Left ventricle myocardium inferior (tissue), 1 donor: ENCODE results near the gene TMEM221. TPM values are rescaled to one million over a fixed set of nuclear protein-coding genes. Genes with fewer than 3 reads are reported as not detected.

Experiments used
- DNase-seq: peaks from one replicate; pipeline ENCODE4 v3.0.0-alpha.2; 2020
- H3K27ac ChIP-seq: fragments of 200-600 bp; replicated peaks from 2 replicates; pipeline ENCODE4 v1.8.0; 2021
- H3K27me3 ChIP-seq: fragments of 200-600 bp; 2 replicates; pipeline ENCODE4 v1.8.0; 2021; ENCODE audit warnings: low read depth
- H3K36me3 ChIP-seq: fragments of 200-600 bp; 2 replicates; pipeline ENCODE4 v1.8.0; 2021
- H3K4me1 ChIP-seq: fragments of 200-600 bp; 2 replicates; pipeline ENCODE4 v1.8.0; 2021
- H3K4me3 ChIP-seq: fragments of 200-600 bp; 2 replicates; pipeline ENCODE4 v1.8.0; 2021; ENCODE audit warnings: mild to moderate bottlenecking, moderate library complexity
- H3K9me3 ChIP-seq: fragments of 200-600 bp; replicated peaks from 2 replicates; pipeline ENCODE4 v1.8.0; 2021
- intact Hi-C: fragments of 100-400 bp; cut with micrococcal nuclease; formaldehyde crosslinking; loops from one replicate; pipeline ENCODE4 v1.11.0; 2022
- total RNA-seq: library from RNA; stranded (reverse); fragmentation: NEBNext Ultra II Directional; extraction: Animal tissue kit (Norgen Biotek cat#: 25700); gene quantifications from one replicate; pipeline ENCODE4 v1.2.1, GENCODE V29; 2021
- TF ChIP-seq, protein P1 (sequence below): fragments of 200-600 bp; IDR thresholded peaks from 2 replicates; pipeline ENCODE4 v1.8.0; 2021; ENCODE audit warnings: antibody characterized with exemption, mild to moderate bottlenecking, borderline replicate concordance
- donor health status: DM: no; HTN: yes; CAD: no; lungs with severe emphysema.

TMEM221 gene
- total RNA-seq, 1 donor from 2014 or later, result 0.14 TPM

DNA sequence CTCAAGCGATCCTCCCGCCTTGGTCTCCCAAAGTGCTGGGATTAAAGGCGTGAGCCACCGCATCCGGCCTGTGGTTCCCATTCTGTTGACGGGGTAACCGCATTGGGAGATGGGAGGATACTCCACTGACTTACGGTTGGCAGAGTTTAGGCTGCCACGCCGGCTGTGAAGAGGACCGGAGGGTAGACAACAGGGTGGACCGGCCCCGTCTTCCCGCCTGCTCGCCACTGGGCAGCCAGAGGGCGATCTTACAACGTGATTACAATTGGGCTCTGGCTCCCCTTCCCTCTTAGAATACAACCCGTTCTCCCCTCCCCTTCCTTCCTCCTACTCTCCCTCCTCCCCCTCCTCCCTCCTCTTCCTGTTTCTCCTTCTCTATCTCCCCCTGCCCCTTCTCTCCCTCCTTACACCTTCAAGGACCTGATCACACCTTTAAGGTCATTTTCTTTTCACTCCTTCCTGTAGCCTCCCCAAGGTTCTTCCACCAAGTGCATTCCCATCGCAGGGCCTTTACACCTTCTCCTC, 53.5 kb downstream of the TMEM221 start:
- TF ChIP-seq, protein P1, sequence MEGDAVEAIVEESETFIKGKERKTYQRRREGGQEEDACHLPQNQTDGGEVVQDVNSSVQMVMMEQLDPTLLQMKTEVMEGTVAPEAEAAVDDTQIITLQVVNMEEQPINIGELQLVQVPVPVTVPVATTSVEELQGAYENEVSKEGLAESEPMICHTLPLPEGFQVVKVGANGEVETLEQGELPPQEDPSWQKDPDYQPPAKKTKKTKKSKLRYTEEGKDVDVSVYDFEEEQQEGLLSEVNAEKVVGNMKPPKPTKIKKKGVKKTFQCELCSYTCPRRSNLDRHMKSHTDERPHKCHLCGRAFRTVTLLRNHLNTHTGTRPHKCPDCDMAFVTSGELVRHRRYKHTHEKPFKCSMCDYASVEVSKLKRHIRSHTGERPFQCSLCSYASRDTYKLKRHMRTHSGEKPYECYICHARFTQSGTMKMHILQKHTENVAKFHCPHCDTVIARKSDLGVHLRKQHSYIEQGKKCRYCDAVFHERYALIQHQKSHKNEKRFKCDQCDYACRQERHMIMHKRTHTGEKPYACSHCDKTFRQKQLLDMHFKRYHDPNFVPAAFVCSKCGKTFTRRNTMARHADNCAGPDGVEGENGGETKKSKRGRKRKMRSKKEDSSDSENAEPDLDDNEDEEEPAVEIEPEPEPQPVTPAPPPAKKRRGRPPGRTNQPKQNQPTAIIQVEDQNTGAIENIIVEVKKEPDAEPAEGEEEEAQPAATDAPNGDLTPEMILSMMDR, result peak; percentile 75
- intact Hi-C loops, result no loop called here
- peaks cover 48% of the 10 kb centered on the region for H3K27me3 ChIP-seq
- no peaks in the 10 kb centered on the region for H3K9me3 ChIP-seq
- DNase-seq, result peak; percentile 68
- H3K36me3 ChIP-seq, result no peaks in the 10 kb centered on the region
- peaks cover 33% of the 10 kb centered on the region for H3K4me1 ChIP-seq
- H3K27ac ChIP-seq, result peak overlapping the region; percentile 18
- no peak overlapping the region for H3K4me3 ChIP-seq

GRCh38 chr19:17393914-17394313, 54.6 kb downstream of the TMEM221 start, which contains the start of gene CCDC194:
Gene CCDC194 (minus strand): TSS chr19:17394196. CDS start chr19:17394158, 38 bp downstream.
- peaks cover 48% of the 10 kb centered on the region for H3K27me3 ChIP-seq
- no peak for DNase-seq
- peak within 1 kb of the TSS; percentile 11 for H3K4me3 ChIP-seq
- peak within 1 kb of the TSS; percentile 18 for H3K27ac ChIP-seq
- intact Hi-C loops, result no loop called here
- peaks cover 8% of the 10 kb centered on the region for H3K9me3 ChIP-seq
- no peaks in the 10 kb centered on the region for H3K36me3 ChIP-seq
- peaks cover 33% of the 10 kb centered on the region for H3K4me1 ChIP-seq
- TF ChIP-seq, protein P1, result no peak

GRCh38 chr19:17393002-17393401, 55.5 kb downstream of the TMEM221 start:
- intact Hi-C loops, result no loop called here
- DNase-seq, result no peak
- peaks cover 48% of the 10 kb centered on the region for H3K27me3 ChIP-seq

GRCh38 chr19:17391371-17392151, 56.9 kb downstream of the TMEM221 start:
- peaks cover 48% of the 10 kb centered on the region for H3K27me3 ChIP-seq
- TF ChIP-seq, protein P1, result peak; percentile 37
- H3K4me1 ChIP-seq, result peaks cover 33% of the 10 kb centered on the region
- intact Hi-C loops, result no loop called here
- DNase-seq, result no peak
- H3K4me3 ChIP-seq, result peak overlapping the region; percentile 64
- peaks cover 12% of the 10 kb centered on the region for H3K9me3 ChIP-seq
- H3K36me3 ChIP-seq, result no peaks in the 10 kb centered on the region
- no peak overlapping the region for H3K27ac ChIP-seq

More at GRCh38 chr19:17393002-17393401, 55.5 kb downstream of the TMEM221 start:
- peaks cover 12% of the 10 kb centered on the region for H3K9me3 ChIP-seq
- peaks cover 33% of the 10 kb centered on the region for H3K4me1 ChIP-seq
- H3K27ac ChIP-seq, result no peak overlapping the region
- H3K4me3 ChIP-seq, result no peak overlapping the region
- no peaks in the 10 kb centered on the region for H3K36me3 ChIP-seq
- TF ChIP-seq, protein P1, result no peak

- TF ChIP-seq, protein P1, result peak; percentile 79
Observed at GRCh38 chr19:17390665-17391370, 57.6 kb downstream of the TMEM221 start.

More at GRCh38 chr19:17390665-17391370, 57.6 kb downstream of the TMEM221 start:
- Histone ChIP-seq H3K27me3 (peaks cover 48% of the 10 kb centered on the region), H3K4me3 (peak overlapping the region; percentile 64), H3K9me3 (peaks cover 12% of the 10 kb centered on the region), H3K4me1 (peaks cover 35% of the 10 kb centered on the region), H3K27ac (peak overlapping the region; percentile 30), H3K36me3 (no peaks in the 10 kb centered on the region)
- DNase-seq, result peak; percentile 89
- intact Hi-C loops, result no loop called here
